Stimulated activated CD8-positive, alpha-beta memory T cell treated with anti-CD3 and anti-CD28 coated beads, Interleukin-7, amount 100 ng/mL, for 24 hours (primary cell): ENCODE data around the gene ISG20.

ENCODE experiments used
- DNase-seq: peaks from one replicate; pipeline ENCODE4 v3.0.0-alpha.2; 2020; ENCODE audit warnings: low read depth

ISG20 gene

GRCh38 chr15:88638626-88639372, at the start of gene ISG20:
ISG20 (plus strand) TSS chr15:88639016; CDS start chr15:88639367, 351 bp downstream.
- peak; percentile 84 for DNase-seq

- DNase-seq = no peak
Observed at GRCh38 chr15:88590759-88591158, 48.1 kb upstream of the ISG20 start.

- DNase-seq = no peak
Observed at GRCh38 chr15:88591384-88591783, 47.4 kb upstream of the ISG20 start.

- no peak for DNase-seq
Observed at GRCh38 chr15:88603885-88604284, 34.9 kb upstream of the ISG20 start.

- DNase-seq = no peak
Observed at GRCh38 chr15:88604381-88605188, 34.2 kb upstream of the ISG20 start.

GRCh38 chr15:88605189-88606069, 33.4 kb upstream of the ISG20 start:
- DNase-seq = no peak

GRCh38 chr15:88606070-88606794, 32.6 kb upstream of the ISG20 start:
- no peak for DNase-seq

- no peak for DNase-seq
Observed at GRCh38 chr15:88607951-88608350, 30.9 kb upstream of the ISG20 start.

- no peak for DNase-seq
Observed at GRCh38 chr15:88608607-88609181, 30.1 kb upstream of the ISG20 start.

GRCh38 chr15:88609344-88610090, 29.3 kb upstream of the ISG20 start:
- no peak for DNase-seq

GRCh38 chr15:88610701-88611231, 28.1 kb upstream of the ISG20 start:
- DNase-seq = no peak

- no peak for DNase-seq
Observed at GRCh38 chr15:88612186-88612796, 26.5 kb upstream of the ISG20 start.

- no peak for DNase-seq
Observed at GRCh38 chr15:88613074-88613944, 25.5 kb upstream of the ISG20 start.

- no peak for DNase-seq
Observed at GRCh38 chr15:88615303-88616107, 23.3 kb upstream of the ISG20 start.

- DNase-seq = no peak
Observed at GRCh38 chr15:88616240-88616639, 22.6 kb upstream of the ISG20 start.

GRCh38 chr15:88617031-88617722, 21.6 kb upstream of the ISG20 start:
- no peak for DNase-seq

- DNase-seq = no peak
Observed at GRCh38 chr15:88617790-88618189, 21.0 kb upstream of the ISG20 start.
